ENCODE measurements around the gene BAZ2A. TPM values are rescaled to one million over a fixed set of nuclear protein-coding genes. Genes with fewer than 3 reads are reported as not detected.
A peak's percentile ranks its signal among the peaks of the same experiment; 100 is the strongest.

BAZ2A gene
- total RNA-seq, 3 donors from 2014 or later, result 109 to 144 (median 110) TPM

GRCh38 chr12:56634837-56635791 is 5.0 kb upstream of the BAZ2A start:
- DNase-seq (peak; percentile 87 to 90 (median 90)), ATAC-seq (peak; percentile 64)
- TF ChIP-seq CTCF (IDR thresholded peaks at IDR 0.05), result no peak
- H3K9me3 ChIP-seq, result no peaks in the 10 kb centered on the region
- intact Hi-C loops (cut with DNase I, micrococcal nuclease), result loop anchor here in 1 of 2 donors (5.0 to 10.0 kb wide), 2 partner anchors 52 to 110 kb away; partner anchors contain the start of genes PTGES3 and RBMS2
- H3K4me1 ChIP-seq (ENCODE audit: low read depth), result peaks cover 57% of the 10 kb centered on the region
- peaks cover 10% of the 10 kb centered on the region for H3K36me3 ChIP-seq (ENCODE audit: low read depth)
- H3K4me3 ChIP-seq, result peak overlapping the region; percentile 67

- H3K36me3 ChIP-seq (ENCODE audit: low read depth), result peaks cover 10% of the 10 kb centered on the region
- H3K4me1 ChIP-seq (ENCODE audit: low read depth), result peaks cover 57% of the 10 kb centered on the region
- no peaks in the 10 kb centered on the region for H3K9me3 ChIP-seq
- intact Hi-C loops (cut with DNase I, micrococcal nuclease), result loop anchor here in 1 of 2 donors (5.0 to 10.0 kb wide), 2 partner anchors 53 to 110 kb away; partner anchors contain the start of genes PTGES3 and RBMS2
- DNase-seq (peak; percentile 74 to 84 (median 82)), ATAC-seq (peak; percentile 12)
- no peak for TF ChIP-seq CTCF (IDR thresholded peaks at IDR 0.05)
- H3K4me3 ChIP-seq, result peak overlapping the region; percentile 67
Observed at GRCh38 chr12:56634242-56634836, 4.2 kb upstream of the BAZ2A start.

GRCh38 chr12:56633468-56634241 is 3.5 kb upstream of the BAZ2A start:
- ATAC-seq (no peak), DNase-seq (peak in 1 of 3 donors; percentile 28)
- no peak for TF ChIP-seq CTCF (IDR thresholded peaks at IDR 0.05)
- Histone ChIP-seq H3K9me3 (no peaks in the 10 kb centered on the region), H3K4me3 (peak overlapping the region; percentile 67), H3K36me3 (ENCODE audit: low read depth) (peaks cover 4% of the 10 kb centered on the region), H3K4me1 (ENCODE audit: low read depth) (peaks cover 53% of the 10 kb centered on the region)
- intact Hi-C loops (cut with DNase I, micrococcal nuclease), result loop anchor here in 1 of 2 donors (5.0 to 10.0 kb wide), 2 partner anchors 54 to 109 kb away; partner anchors contain the start of genes PTGES3 and RBMS2

GRCh38 chr12:56632701-56633467 is 2.8 kb upstream of the BAZ2A start:
- no peak for ATAC-seq
- Histone ChIP-seq H3K9me3 (no peaks in the 10 kb centered on the region), H3K4me1 (ENCODE audit: low read depth) (peaks cover 51% of the 10 kb centered on the region), H3K36me3 (ENCODE audit: low read depth) (no peaks in the 10 kb centered on the region), H3K4me3 (no peak overlapping the region)
- no peak for TF ChIP-seq CTCF (IDR thresholded peaks at IDR 0.05)
- intact Hi-C loops (cut with DNase I, micrococcal nuclease), result loop anchor here in 1 of 2 donors (5.0 to 10.0 kb wide), 2 partner anchors 54 to 108 kb away; partner anchors contain the start of genes PTGES3 and RBMS2
- DNase-seq, result peak in 2 of 3 donors; percentile 26 to 49
